ENCODE measurements around the gene TCF4.

The TCF4 gene

GRCh38 chr18:55310863-55311262 lies 277.1 kb downstream of the TCF4 start:
- DNase-seq (ENCODE audit: extremely low read depth in 1 of 2, low read depth in 1 of 2), result no peak

GRCh38 chr18:55310044-55310676 lies 277.8 kb downstream of the TCF4 start:
- no peak for DNase-seq (ENCODE audit: extremely low read depth in 1 of 2, low read depth in 1 of 2)

- no peak for DNase-seq (ENCODE audit: extremely low read depth in 1 of 2, low read depth in 1 of 2)
Observed at GRCh38 chr18:55309249-55309648, 278.7 kb downstream of the TCF4 start.

GRCh38 chr18:55307505-55307904 lies 280.5 kb downstream of the TCF4 start:
- no peak for DNase-seq (ENCODE audit: extremely low read depth in 1 of 2, low read depth in 1 of 2)

- no peak for DNase-seq (ENCODE audit: extremely low read depth in 1 of 2, low read depth in 1 of 2)
Observed at GRCh38 chr18:55306359-55307024, 281.5 kb downstream of the TCF4 start.

- DNase-seq (ENCODE audit: extremely low read depth in 1 of 2, low read depth in 1 of 2), result no peak
Observed at GRCh38 chr18:55302167-55302833, 285.7 kb downstream of the TCF4 start.

GRCh38 chr18:55301824-55302166 lies 286.2 kb downstream of the TCF4 start:
- DNase-seq (ENCODE audit: extremely low read depth in 1 of 2, low read depth in 1 of 2), result no peak

- DNase-seq (ENCODE audit: extremely low read depth in 1 of 2, low read depth in 1 of 2), result no peak
Observed at GRCh38 chr18:55300936-55301531, 287.0 kb downstream of the TCF4 start.

GRCh38 chr18:55300421-55300935 lies 287.5 kb downstream of the TCF4 start:
- DNase-seq (ENCODE audit: extremely low read depth in 1 of 2, low read depth in 1 of 2), result no peak

GRCh38 chr18:55296778-55297177 lies 291.2 kb downstream of the TCF4 start:
- no peak for DNase-seq (ENCODE audit: extremely low read depth in 1 of 2, low read depth in 1 of 2)

- DNase-seq (ENCODE audit: extremely low read depth in 1 of 2, low read depth in 1 of 2), result no peak
Observed at GRCh38 chr18:55296115-55296514, 291.9 kb downstream of the TCF4 start.

- DNase-seq (ENCODE audit: extremely low read depth in 1 of 2, low read depth in 1 of 2), result no peak
Observed at GRCh38 chr18:55290898-55291297, 297.1 kb downstream of the TCF4 start.

- DNase-seq (ENCODE audit: extremely low read depth in 1 of 2, low read depth in 1 of 2), result no peak
Observed at GRCh38 chr18:55289775-55290174, 298.2 kb downstream of the TCF4 start.

- DNase-seq (ENCODE audit: extremely low read depth in 1 of 2, low read depth in 1 of 2), result no peak
Observed at GRCh38 chr18:55289048-55289447, 298.9 kb downstream of the TCF4 start.

GRCh38 chr18:55287935-55288868 lies 299.8 kb downstream of the TCF4 start:
- DNase-seq (ENCODE audit: extremely low read depth in 1 of 2, low read depth in 1 of 2), result no peak

GRCh38 chr18:55287149-55287806 lies 300.7 kb downstream of the TCF4 start:
- no peak for DNase-seq (ENCODE audit: extremely low read depth in 1 of 2, low read depth in 1 of 2)

GRCh38 chr18:55286257-55286825 lies 301.7 kb downstream of the TCF4 start:
- DNase-seq (ENCODE audit: extremely low read depth in 1 of 2, low read depth in 1 of 2), result no peak

- no peak for DNase-seq (ENCODE audit: extremely low read depth in 1 of 2, low read depth in 1 of 2)
Observed at GRCh38 chr18:55284614-55285013, 303.4 kb downstream of the TCF4 start.

- DNase-seq (ENCODE audit: extremely low read depth in 1 of 2, low read depth in 1 of 2), result no peak
Observed at GRCh38 chr18:55283309-55283708, 304.7 kb downstream of the TCF4 start.

GRCh38 chr18:55280503-55280902 lies 307.5 kb downstream of the TCF4 start:
- no peak for DNase-seq (ENCODE audit: extremely low read depth in 1 of 2, low read depth in 1 of 2)
